Upper lobe of left lung (tissue), 6 donors: Measurements from ENCODE around the gene SPATA2. TPM values are rescaled to one million over a fixed set of nuclear protein-coding genes. Genes with fewer than 3 reads are reported as not detected.
"Not testable (repeated sequence)": the region's sequence is repeated elsewhere in the genome, so short reads cannot be mapped to it uniquely, and the experiment has no call there.

Experiments
- ATAC-seq, 2 donors: fragments of 200-7000 bp; cut with Tn5 transposase; one replicate each; pipeline ENCODE4 v1.9.1; 2022; ENCODE audit warnings: mild to moderate bottlenecking in 2 of 2, moderate library complexity in 2 of 2; ENCODE audit not compliant: low FRiP score in 2 of 2
- DNase-seq, 2 donors: peaks; one replicate each; pipeline ENCODE4 v3.0.0-alpha.2; 2019 to 2020
- H3K27ac ChIP-seq, 4 donors: fragments of 200-600 bp; sonication (generic); one replicate each; pipeline ENCODE4 v1.5.1; 2016 to 2019
- H3K27me3 ChIP-seq, 4 donors: fragments of 200-600 bp; sonication (generic); one replicate each; pipeline ENCODE4 v1.5.1; 2017 to 2019
- H3K36me3 ChIP-seq, 4 donors: fragments of 200-600 bp; sonication (generic); one replicate each; pipeline ENCODE4 v1.5.1; 2016 to 2019
- H3K4me1 ChIP-seq, 4 donors: fragments of 200-600 bp; sonication (generic); one replicate each; pipeline ENCODE4 v1.5.1; 2018 to 2019
- H3K4me3 ChIP-seq, 4 donors: fragments of 200-600 bp; sonication (generic); one replicate each; pipeline ENCODE4 v1.5.1; 2017 to 2019; ENCODE audit warnings: mild to moderate bottlenecking in 2 of 4, moderate library complexity in 1 of 4
- H3K9me3 ChIP-seq, 4 donors: fragments of 200-600 bp; sonication (generic); one replicate each; pipeline ENCODE4 v1.5.1; 2018 to 2019
- CTCF ChIP-seq, 6 experiments: fragments of 450-650 bp in 4 of 6; fragments of 200-600 bp in 2 of 6; sonication (generic) in 2 of 6; IDR thresholded peaks; one replicate each; pipeline ENCODE4 v1.5.1; 2016 to 2019; ENCODE audit warnings: antibody characterized with exemption in 6 of 6
- EP300 ChIP-seq, 4 donors: sonication (generic); formaldehyde crosslinking; IDR thresholded peaks; one replicate each; pipeline ENCODE4 v1.5.1; 2017; ENCODE audit warnings: antibody characterized with exemption in 4 of 4, control low read depth in 2 of 4
- POLR2A ChIP-seq, 4 donors: fragments of 450-650 bp; IDR thresholded peaks; one replicate each; pipeline ENCODE4 v1.5.1; 2016 to 2017; ENCODE audit warnings: antibody characterized with exemption in 4 of 4, mild to moderate bottlenecking in 2 of 4
- POLR2AphosphoS5 ChIP-seq, 2 donors: sonication (generic); formaldehyde crosslinking; IDR thresholded peaks; one replicate each; pipeline ENCODE4 v1.5.1; 2017; ENCODE audit warnings: antibody characterized with exemption in 2 of 2
- WGBS, 2 donors: methylation state at CpG; one replicate each; pipeline ENCODE4 v1.1.5; 2017 to 2018; 5-methylcytosine and 5-hydroxymethylcytosine counted together
- total RNA-seq, 6 donors: library from RNA; depleted of rRNA in 4 of 6; stranded (reverse); fragments of >200 nt in 4 of 6; gene quantifications; one replicate each; pipeline versions ENCODE4 v1.1.0 to v1.2.1, GENCODE V29; 2016 to 2021
- donor health status: DM: no; HTN: no; CAD: no; lungs with moderate emphysema.
- donor health status: DM: no; HTN: yes; CAD: no; lungs with severe emphysema.

Gene SPATA2
- total RNA-seq, 6 donors from 2014 or later = 5.1 to 9.4 (median 6.4) TPM

DNA sequence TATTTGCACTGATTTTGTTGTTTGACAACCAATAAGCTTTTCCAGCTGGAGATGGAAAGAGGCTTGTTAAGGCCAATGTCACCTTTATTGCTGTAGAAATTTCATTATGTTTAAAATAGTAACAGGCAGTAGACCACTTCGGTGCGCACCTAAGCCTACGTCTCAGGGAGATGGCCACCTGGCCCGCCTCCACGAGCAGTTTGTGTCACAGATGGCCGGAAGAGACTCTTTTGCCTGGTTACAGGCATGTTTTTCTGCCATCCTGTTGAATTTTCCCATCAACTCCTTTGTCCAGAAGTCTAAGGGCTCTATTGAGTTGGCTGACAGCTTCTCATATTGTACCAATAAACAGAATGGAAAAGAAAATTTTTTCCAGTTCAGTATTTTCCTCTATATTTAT, 51.7 kb downstream of the SPATA2 start:
- peaks cover 0 to 72% (median 34%) of the 10 kb centered on the region in 4 donors for H3K36me3 ChIP-seq
- no peak overlapping the region for H3K4me3 ChIP-seq
- WGBS, 2 donors = 97 to 99% methylated on average over 6 of the region's 6 CpGs

DNA sequence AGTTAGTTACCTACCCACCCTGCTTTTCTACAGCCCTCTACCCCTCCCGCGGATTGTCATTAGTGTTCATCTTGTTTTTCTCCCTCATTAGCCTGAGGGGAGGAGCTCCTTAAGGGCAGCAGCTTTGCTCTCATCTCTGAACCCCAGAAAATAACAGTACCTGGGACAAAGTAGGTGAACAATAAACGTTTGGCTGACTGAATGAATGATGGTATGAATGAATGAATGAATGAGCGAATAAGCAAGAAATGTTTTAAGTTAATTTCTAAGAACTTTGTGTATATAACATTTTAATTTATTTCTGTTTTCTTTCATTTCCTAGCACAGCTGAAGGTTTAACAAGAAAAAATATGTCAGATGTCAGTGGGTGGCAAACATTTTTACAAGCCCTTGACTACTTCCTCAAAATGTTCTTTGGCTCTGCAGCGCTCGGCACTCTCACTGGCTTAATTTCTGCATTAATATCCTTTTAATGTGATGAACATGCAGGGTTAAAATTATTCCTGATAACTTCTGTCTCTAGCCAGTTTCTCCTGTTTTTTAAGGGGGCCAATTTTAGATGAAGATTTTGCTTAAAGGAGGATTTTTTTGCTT, 52.6 kb downstream of the SPATA2 start:
- Histone ChIP-seq H3K36me3 (peaks cover 0 to 65% (median 31%) of the 10 kb centered on the region in 4 donors), H3K4me3 (no peak overlapping the region), H3K4me1 (no peaks in the 10 kb centered on the region), H3K9me3 (no peaks in the 10 kb centered on the region), H3K27me3 (no peaks in the 10 kb centered on the region), H3K27ac (no peak overlapping the region)
- 86 to 87% methylated on average over 6 of the region's 6 CpGs for WGBS, 2 donors
- no peak for ATAC-seq
- no peak for DNase-seq
- TF ChIP-seq EP300 (IDR thresholded peaks at IDR 0.05) (no peak), POLR2AphosphoS5 (IDR thresholded peaks at IDR 0.05) (no peak), CTCF (IDR thresholded peaks at IDR 0.05) (no peak), POLR2A (IDR thresholded peaks at IDR 0.05) (no peak)

More for the DNA sequence above, 51.7 kb downstream of the SPATA2 start:
- no peak for DNase-seq
- H3K9me3 ChIP-seq = no peaks in the 10 kb centered on the region
- ATAC-seq = no peak
- no peak overlapping the region for H3K27ac ChIP-seq
- no peaks in the 10 kb centered on the region for H3K27me3 ChIP-seq
- no peak for TF ChIP-seq POLR2AphosphoS5 (IDR thresholded peaks at IDR 0.05)
- H3K4me1 ChIP-seq = no peaks in the 10 kb centered on the region

- not testable (repeated sequence) for H3K27me3 ChIP-seq, ATAC-seq, H3K9me3 ChIP-seq, H3K4me1 ChIP-seq, DNase-seq, H3K27ac ChIP-seq, H3K4me3 ChIP-seq
- peaks cover 0 to 65% (median 40%) of the 10 kb centered on the region in 4 donors for H3K36me3 ChIP-seq
- 91 to 94% methylated on average over 3 of the region's 3 CpGs for WGBS, 2 donors
Measured at GRCh38 chr20:49861232-49861631, 54.1 kb downstream of the SPATA2 start.

DNA sequence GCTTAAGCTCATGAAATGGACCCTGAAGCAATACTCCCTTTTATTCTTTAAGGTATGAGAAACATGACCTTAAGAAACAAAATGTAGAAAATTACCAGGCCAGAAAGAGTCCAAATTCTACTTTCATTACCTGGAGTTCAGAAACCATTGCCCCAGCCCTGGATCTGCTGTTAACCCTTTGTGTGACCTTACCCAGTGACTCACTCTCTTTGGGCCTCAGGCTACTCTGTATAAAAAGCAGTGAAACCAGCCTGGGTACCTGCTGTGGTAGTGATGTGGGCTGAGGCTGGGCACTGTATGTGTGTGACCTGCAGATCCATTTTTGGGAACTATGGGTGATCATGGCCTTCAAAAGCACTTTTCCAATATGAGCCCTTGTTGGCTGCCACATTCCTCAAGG, 55.5 kb downstream of the SPATA2 start:
- no peak overlapping the region for H3K4me3 ChIP-seq
- peaks cover 0 to 65% (median 42%) of the 10 kb centered on the region in 4 donors for H3K36me3 ChIP-seq
- ATAC-seq (no peak), DNase-seq (no peak)
- H3K27me3 ChIP-seq = no peaks in the 10 kb centered on the region
- H3K4me1 ChIP-seq = no peaks in the 10 kb centered on the region
- H3K27ac ChIP-seq = no peak overlapping the region
- no peaks in the 10 kb centered on the region for H3K9me3 ChIP-seq
- TF ChIP-seq POLR2AphosphoS5 (IDR thresholded peaks at IDR 0.05) (no peak), CTCF (IDR thresholded peaks at IDR 0.05) (no peak), EP300 (IDR thresholded peaks at IDR 0.05) (no peak), POLR2A (IDR thresholded peaks at IDR 0.05) (no peak)

GRCh38 chr20:49859011-49859410, 56.3 kb downstream of the SPATA2 start:
- Histone ChIP-seq H3K9me3 (no peaks in the 10 kb centered on the region), H3K27ac (no peak overlapping the region), H3K27me3 (no peaks in the 10 kb centered on the region), H3K4me3 (no peak overlapping the region), H3K36me3 (peaks cover 0 to 58% (median 38%) of the 10 kb centered on the region in 4 donors), H3K4me1 (no peaks in the 10 kb centered on the region)
- TF ChIP-seq CTCF (IDR thresholded peaks at IDR 0.05) (no peak), EP300 (IDR thresholded peaks at IDR 0.05) (no peak), POLR2AphosphoS5 (IDR thresholded peaks at IDR 0.05) (no peak), POLR2A (IDR thresholded peaks at IDR 0.05) (no peak)
- no peak for DNase-seq
- no peak for ATAC-seq
- WGBS, 2 donors = 88 to 91% methylated on average over 6 of the region's 6 CpGs

GRCh38 chr20:49858076-49858585, 57.2 kb downstream of the SPATA2 start:
- no peak overlapping the region for H3K27ac ChIP-seq
- WGBS, 2 donors = 97 to 99% methylated on average over 2 of the region's 2 CpGs
- no peaks in the 10 kb centered on the region for H3K27me3 ChIP-seq
- no peaks in the 10 kb centered on the region for H3K4me1 ChIP-seq
- no peak overlapping the region for H3K4me3 ChIP-seq
- no peak for TF ChIP-seq POLR2AphosphoS5 (IDR thresholded peaks at IDR 0.05)
- TF ChIP-seq EP300 (IDR thresholded peaks at IDR 0.05) = no peak
- no peak for TF ChIP-seq CTCF (IDR thresholded peaks at IDR 0.05)
- no peak for TF ChIP-seq POLR2A (IDR thresholded peaks at IDR 0.05)
- H3K36me3 ChIP-seq = peaks cover 0 to 58% (median 41%) of the 10 kb centered on the region in 4 donors
- no peaks in the 10 kb centered on the region for H3K9me3 ChIP-seq
- DNase-seq = no peak
- no peak for ATAC-seq
